Psoas muscle (tissue), 8 donors: ENCODE data around the gene MBNL2. TPM values are rescaled to one million over a fixed set of nuclear protein-coding genes. Genes with fewer than 3 reads are reported as not detected.
A peak's percentile ranks its signal among the peaks of the same experiment; 100 is the strongest.

ENCODE experiments used
- ATAC-seq, 4 donors: fragments of 200-7000 bp; cut with Tn5 transposase; one replicate each; pipeline ENCODE4 v1.9.1; 2020; ENCODE audit warnings: moderate library complexity in 3 of 4, mild to moderate bottlenecking in 2 of 4
- DNase-seq, 2 donors: peaks; one replicate each; pipeline ENCODE4 v3.0.0-alpha.2; 2020
- H3K27ac ChIP-seq: fragments of 200-600 bp; one replicate; pipeline ENCODE4 v1.8.0; 2022
- H3K27me3 ChIP-seq, 3 donors: fragments of 200-600 bp in 1 of 3; one replicate each; pipeline versions ENCODE4 v1.6.1 to v1.8.0; 2013 to 2022; ENCODE audit warnings: low read length in 2 of 3, mild to moderate bottlenecking in 2 of 3, moderate library complexity in 1 of 3; ENCODE audit not compliant: insufficient read depth in 3 of 3
- H3K36me3 ChIP-seq, 2 donors: fragments of 200-600 bp in 1 of 2; one replicate each; pipeline versions ENCODE4 v1.6.1 to v1.8.0; 2013 to 2022; ENCODE audit warnings: low read depth in 1 of 2, mild to moderate bottlenecking in 1 of 2, moderate library complexity in 1 of 2; ENCODE audit not compliant: insufficient read depth in 1 of 2
- H3K4me1 ChIP-seq: fragments of 200-600 bp; one replicate; pipeline ENCODE4 v1.8.0; 2022
- H3K4me3 ChIP-seq: fragments of 200-600 bp; one replicate; pipeline ENCODE4 v1.8.0; 2022; ENCODE audit warnings: mild to moderate bottlenecking
- H3K9me3 ChIP-seq: fragments of 200-600 bp; one replicate; pipeline ENCODE4 v1.8.0; 2022
- CTCF ChIP-seq: fragments of 200-600 bp; IDR thresholded peaks from one replicate; pipeline ENCODE4 v1.8.0; 2022; ENCODE audit warnings: antibody characterized with exemption
- WGBS, 3 donors: extraction: QIAGEN DNeasy Blood & Tissue Kit; methylation state at CpG; one replicate each; pipeline versions ENCODE4 v1.1.6 to v1.1.7; 2013; 5-methylcytosine and 5-hydroxymethylcytosine counted together
- intact Hi-C, 2 donors: fragments of 100-400 bp; cut with DNase I; formaldehyde crosslinking; loops; one replicate each; pipeline versions ENCODE4 v1.11.0 to v1.14.2; 2022
- polyA plus RNA-seq, 3 donors: library from polyadenylated mRNA; stranded (reverse); fragments of 200-250 nt; gene quantifications; one replicate each; pipeline ENCODE4 v1.2.3, GENCODE V29; 2013
- total RNA-seq, 4 donors: library from RNA; stranded (reverse); fragmentation: NEBNext Ultra II Directional in 2 of 4; extraction: Animal tissue kit (Norgen Biotek cat#: 25700) in 2 of 4; gene quantifications; one replicate each; pipeline versions ENCODE4 v1.2.1 to v1.2.4, GENCODE V29; 2021 to 2023
- donor health status: healthy with polysubstance abuse.
- donor health status: DM: no; HTN: no; CAD: no; lungs with moderate emphysema.
- donor health status: Bipolar disorder and iron deficiency.
- donor health status: healthy.
- donor health status: DM: yes; HTN: yes; CAD: no.
- donor health status: DM: no; HTN: no; CAD: no.
- donor health status: DM: no; HTN: no; CAD: no.
- donor health status: DM: yes; HTN: yes; CAD: no.

MBNL2 gene
- total and polyA plus RNA-seq, 7 donors = 13.3 to 93.1 (median 61.9) TPM

GRCh38 chr13:97327086-97327485 lies 105.0 kb downstream of the MBNL2 start:
- H3K36me3 ChIP-seq = no peaks in the 10 kb centered on the region
- WGBS, 3 donors = 76 to 83% (median 79%) methylated on average over 6 of the region's 6 CpGs
- intact Hi-C loops = no loop called here
- DNase-seq = no peak
- no peaks in the 10 kb centered on the region for H3K9me3 ChIP-seq
- H3K4me3 ChIP-seq = no peak overlapping the region
- peak overlapping the region; percentile 56 for H3K27ac ChIP-seq
- ATAC-seq = no peak
- no peaks in the 10 kb centered on the region for H3K27me3 ChIP-seq
- no peak for TF ChIP-seq CTCF
- H3K4me1 ChIP-seq = peaks cover 60% of the 10 kb centered on the region

- intact Hi-C loops = no loop called here
- no peak overlapping the region for H3K4me3 ChIP-seq
- DNase-seq = no peak
- H3K4me1 ChIP-seq = peaks cover 58% of the 10 kb centered on the region
- H3K27me3 ChIP-seq = no peaks in the 10 kb centered on the region
- H3K27ac ChIP-seq = peak overlapping the region; percentile 56
- 35 to 63% (median 46%) methylated on average over 4 of the region's 4 CpGs for WGBS, 3 donors
- H3K9me3 ChIP-seq = no peaks in the 10 kb centered on the region
- TF ChIP-seq CTCF = no peak
- peak; percentile 26 to 61 (median 54) for ATAC-seq
- no peaks in the 10 kb centered on the region for H3K36me3 ChIP-seq
Measured at GRCh38 chr13:97327506-97328221, 105.5 kb downstream of the MBNL2 start.

GRCh38 chr13:97328222-97328790 lies 106.2 kb downstream of the MBNL2 start:
- no peaks in the 10 kb centered on the region for H3K36me3 ChIP-seq
- H3K4me3 ChIP-seq = no peak overlapping the region
- peaks cover 54% of the 10 kb centered on the region for H3K4me1 ChIP-seq
- no peak for TF ChIP-seq CTCF
- intact Hi-C loops = no loop called here
- H3K27ac ChIP-seq = peak overlapping the region; percentile 56
- DNase-seq = peak in 1 of 2 donors; percentile 54
- no peaks in the 10 kb centered on the region for H3K27me3 ChIP-seq
- H3K9me3 ChIP-seq = no peaks in the 10 kb centered on the region
- 45 to 65% (median 50%) methylated on average over 12 of the region's 12 CpGs for WGBS, 3 donors
- ATAC-seq = peak; percentile 15 to 56 (median 36)

GRCh38 chr13:97329331-97329730 lies 107.2 kb downstream of the MBNL2 start:
- no peak for DNase-seq
- ATAC-seq = peak in 3 of 4 donors; percentile 40 to 61 (median 54)
- WGBS, 3 donors = 40 to 56% (median 45%) methylated on average over 4 of the region's 4 CpGs
- Histone ChIP-seq H3K36me3 (peaks cover 0 to 2% of the 10 kb centered on the region in 2 donors), H3K4me1 (peaks cover 56% of the 10 kb centered on the region), H3K9me3 (no peaks in the 10 kb centered on the region), H3K4me3 (no peak overlapping the region), H3K27me3 (no peaks in the 10 kb centered on the region), H3K27ac (no peak overlapping the region)
- no peak for TF ChIP-seq CTCF
- intact Hi-C loops = no loop called here
